OCI-M2 (cell line): ENCODE data around the gene SHB.

Experiments used
- DNase-seq: peaks from one replicate; lab custom pipeline; 2025; ENCODE audit not compliant: unreplicated experiment; lab: John Stamatoyannopoulos, UW

SHB gene

GRCh38 chr9:37939575-37940095, 129.4 kb downstream of the SHB start:
- no peak for DNase-seq

DNA sequence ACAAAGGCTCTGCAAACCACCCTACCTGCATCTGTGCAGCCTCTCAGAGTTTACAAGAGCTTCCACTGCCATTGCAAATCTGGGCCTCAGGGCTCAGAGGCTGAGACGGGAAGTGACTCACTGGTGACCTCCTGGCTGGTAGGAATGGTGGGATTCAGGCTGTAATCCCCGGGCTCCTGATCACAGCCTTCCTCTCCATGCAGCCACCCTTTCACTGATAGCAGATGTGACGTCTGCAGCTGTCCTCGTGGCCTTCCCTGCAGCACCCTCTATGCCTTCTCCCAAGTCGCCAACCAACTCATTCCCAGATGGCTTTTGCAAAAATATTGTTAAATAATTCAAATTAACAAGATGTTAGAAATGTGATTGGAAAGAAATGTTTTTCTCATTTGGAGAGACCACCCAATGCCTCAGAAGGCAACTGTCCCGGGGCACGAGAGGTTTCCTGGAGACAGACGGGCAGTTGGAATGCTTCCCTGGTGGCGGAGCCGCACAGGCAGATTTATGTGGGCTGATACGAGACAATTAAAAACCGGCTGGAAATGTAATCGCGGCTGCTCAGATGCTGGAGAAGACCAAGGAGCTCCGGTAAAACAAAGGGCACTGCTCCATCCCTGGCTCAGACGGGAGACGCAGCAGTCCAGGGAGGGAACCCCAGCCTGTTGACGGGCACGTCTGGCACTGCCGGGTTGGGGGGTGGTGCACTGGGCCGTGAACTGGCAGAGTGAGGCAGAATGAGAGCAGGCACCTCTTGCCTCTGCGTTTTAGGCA, 130.7 kb downstream of the SHB start:
- DNase-seq = no peak

DNA sequence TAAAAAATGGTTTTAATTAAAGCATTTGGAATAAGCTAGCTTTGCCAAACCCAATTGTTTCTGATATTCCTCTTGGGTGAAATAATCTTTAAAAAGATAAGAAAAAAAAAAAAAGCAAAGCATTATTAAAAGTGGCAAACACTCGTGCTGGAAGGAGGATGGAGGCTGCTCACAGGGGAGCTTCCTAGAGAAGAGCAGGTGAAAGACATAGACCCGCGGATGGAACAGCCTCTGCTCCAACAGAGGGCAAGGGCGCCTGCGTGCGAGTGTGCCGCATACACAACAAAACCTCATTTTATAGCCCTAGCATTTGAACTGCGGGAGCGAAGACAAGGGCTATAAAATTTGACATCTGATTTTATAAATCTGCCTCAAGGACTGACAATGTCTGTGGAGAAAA, 131.7 kb downstream of the SHB start:
- no peak for DNase-seq

DNA sequence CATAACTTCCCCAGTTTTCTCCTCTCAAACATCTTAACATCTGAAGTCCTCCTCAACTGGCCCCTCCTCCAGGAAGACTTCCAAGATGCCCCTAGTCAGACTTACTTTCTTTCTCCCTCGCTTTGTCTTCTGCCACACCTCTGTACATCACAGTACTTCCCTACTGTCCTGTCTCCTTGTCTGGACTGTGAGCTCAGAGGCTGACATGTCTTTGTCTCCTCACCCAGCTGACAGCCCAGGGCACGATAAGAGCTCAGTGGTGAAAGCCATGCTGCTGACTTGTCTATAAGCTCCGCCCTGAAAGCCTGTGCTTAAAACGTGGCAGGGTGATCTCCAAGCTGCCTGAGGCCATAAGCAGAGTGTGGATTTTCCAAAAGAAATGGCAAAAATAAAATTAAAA, 132.1 kb downstream of the SHB start:
- no peak for DNase-seq

GRCh38 chr9:37936376-37936775, 132.7 kb downstream of the SHB start:
- no peak for DNase-seq

DNA sequence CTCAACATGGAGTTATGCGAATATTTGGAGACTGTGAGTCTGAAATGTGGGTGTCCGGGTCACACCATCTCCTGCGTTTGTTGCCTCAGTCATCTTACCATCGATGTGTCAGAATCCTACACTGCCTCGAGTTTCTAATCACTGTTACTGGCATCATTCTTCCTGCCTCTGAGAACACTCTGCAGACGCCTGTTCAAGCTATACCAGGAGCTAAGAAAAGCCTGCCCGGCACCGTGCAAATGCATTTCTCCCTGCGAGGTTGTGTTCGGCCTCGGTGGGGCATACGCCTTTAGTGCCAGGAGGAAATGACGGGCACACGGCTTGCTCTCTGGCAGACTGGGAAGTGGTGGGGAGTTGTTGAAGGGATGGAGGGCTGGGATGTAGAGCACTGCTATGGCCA, 133.9 kb downstream of the SHB start:
- DNase-seq = no peak

- no peak for DNase-seq
Observed at GRCh38 chr9:37931592-37931991, 137.4 kb downstream of the SHB start.

- no peak for DNase-seq
Observed at GRCh38 chr9:37929441-37929895, 139.6 kb downstream of the SHB start.

GRCh38 chr9:37928552-37929430, 140.2 kb downstream of the SHB start:
- no peak for DNase-seq

DNA sequence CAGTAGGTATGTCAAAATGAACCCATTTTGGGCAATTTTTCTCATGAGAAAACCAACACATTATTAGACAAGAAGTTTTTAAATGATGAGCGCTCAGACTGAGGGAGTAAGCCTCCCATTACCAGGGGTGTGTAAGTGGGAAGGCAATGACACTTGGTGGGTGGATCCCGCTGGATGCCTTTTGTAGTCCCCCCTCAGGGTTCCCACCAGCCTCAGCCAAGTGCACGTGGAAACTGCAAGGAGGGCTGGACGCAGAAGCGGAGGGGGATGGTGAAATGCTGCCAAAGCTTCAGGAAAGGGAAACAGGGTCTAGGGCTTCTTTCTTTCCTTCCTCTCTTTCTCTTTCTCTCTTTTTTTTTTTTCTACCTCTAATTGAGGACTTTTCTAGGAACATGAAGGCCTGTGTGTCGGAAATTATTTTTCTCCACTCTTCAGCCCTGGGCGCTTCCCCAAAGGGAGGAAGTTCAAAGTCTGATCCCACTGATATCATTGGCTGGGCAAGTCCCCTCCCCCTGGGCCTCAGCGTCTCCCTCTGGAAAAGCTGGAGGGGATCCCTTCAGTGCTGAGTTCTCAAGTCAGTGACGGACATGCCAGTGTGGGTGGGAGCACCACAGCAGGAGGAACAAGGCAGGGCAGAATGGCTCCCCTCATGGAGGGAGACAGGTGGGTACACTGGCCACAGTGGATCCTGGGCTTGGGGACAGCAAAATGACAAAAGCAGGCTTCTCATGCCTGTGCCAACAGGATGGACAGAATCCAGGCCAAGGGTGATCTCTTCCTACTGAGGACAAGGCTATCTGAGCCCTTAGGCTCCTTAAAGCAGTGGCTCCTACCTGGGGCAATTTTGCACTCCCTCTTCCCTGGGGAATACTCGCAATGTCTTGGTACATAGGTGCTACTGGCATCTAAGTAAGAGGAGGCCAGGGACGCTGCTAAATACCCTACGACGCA, 141.2 kb downstream of the SHB start:
- DNase-seq = no peak

DNA sequence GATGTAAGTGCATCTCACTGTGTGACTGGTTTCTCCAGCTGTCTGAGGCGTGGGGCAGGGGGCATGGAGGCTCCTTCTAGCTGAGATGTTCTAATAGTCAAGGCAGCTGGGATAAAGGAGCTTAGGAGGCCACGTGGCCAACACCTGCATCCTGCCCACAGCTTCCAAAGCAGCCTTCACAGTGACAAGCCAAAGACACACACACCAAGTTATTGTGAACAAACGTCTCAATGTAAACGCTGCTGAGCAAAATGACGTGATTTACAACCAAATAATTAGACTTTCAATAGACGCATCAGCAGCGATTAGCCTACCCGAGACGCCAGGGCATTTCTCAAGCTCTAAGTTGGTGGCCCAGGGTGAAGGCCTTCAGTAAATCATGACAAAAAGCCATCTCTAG, 141.9 kb downstream of the SHB start:
- no peak for DNase-seq

GRCh38 chr9:37926737-37927118, 142.3 kb downstream of the SHB start:
- no peak for DNase-seq

DNA sequence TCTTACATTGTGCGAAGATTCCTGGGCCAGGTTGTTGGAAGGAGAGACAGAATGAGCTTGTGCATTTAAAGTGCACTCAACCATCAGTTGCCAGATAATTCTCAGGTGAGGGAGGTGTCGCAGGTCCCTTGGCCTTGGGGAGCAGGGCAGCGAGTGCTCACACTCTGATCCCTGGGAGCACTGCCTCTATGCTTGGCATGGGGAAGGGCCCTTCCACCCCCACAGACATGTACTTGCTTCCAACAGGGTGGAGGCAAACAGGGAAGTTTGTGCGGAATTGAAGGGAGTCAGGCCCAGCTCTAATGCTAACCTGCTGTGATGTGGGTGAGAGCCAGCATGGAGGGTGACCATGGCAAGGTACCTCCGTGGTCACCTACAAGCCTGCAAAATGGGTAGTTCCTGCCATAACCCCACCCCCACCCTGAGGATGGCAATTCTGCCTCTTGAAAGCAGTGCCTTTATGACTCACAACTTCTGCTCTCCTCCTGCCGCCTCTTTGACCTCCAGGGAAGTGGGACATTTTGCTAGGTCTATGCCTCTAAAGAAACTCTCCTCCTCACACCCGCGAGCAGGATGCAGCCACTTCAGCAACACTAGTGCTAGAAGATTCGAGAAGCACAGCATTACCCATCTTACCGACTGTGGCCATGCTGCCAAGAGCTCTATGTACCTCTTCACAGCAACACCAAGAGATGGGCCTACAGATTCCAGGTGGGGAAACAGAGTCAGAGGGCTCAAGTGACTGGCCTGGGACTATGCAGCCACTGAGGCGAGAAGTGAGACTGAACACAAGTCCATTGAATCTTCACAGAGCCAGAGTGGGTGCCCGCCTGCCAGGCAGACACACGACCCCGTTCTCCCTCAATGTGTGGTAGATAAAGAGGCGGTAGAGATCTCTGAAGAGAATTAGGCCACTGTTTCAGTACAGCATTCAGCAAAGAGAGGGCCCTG, 143.0 kb downstream of the SHB start:
- no peak for DNase-seq

DNA sequence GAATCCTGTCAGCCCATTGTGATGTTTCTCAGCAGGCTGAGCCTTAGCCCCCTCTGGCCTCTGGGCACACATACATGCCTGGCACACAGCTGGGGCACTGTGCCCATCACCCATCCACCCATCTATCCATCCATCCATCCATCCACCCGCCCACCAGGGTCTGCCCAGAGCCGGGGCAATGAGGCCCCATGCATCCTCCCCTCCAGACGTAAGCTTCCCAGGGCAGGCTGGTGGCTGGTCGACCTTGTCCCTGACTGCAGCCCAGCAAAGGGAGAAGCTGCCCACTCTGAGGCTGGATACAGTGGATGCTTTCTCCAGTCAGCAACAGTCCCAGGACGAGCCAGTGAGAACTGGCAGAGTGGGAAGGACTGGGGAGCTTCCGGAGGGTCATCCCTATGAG, 144.0 kb downstream of the SHB start:
- no peak for DNase-seq

GRCh38 chr9:37924538-37924937, 144.5 kb downstream of the SHB start:
- DNase-seq = no peak

GRCh38 chr9:37923796-37924427, 145.1 kb downstream of the SHB start:
- no peak for DNase-seq

DNA sequence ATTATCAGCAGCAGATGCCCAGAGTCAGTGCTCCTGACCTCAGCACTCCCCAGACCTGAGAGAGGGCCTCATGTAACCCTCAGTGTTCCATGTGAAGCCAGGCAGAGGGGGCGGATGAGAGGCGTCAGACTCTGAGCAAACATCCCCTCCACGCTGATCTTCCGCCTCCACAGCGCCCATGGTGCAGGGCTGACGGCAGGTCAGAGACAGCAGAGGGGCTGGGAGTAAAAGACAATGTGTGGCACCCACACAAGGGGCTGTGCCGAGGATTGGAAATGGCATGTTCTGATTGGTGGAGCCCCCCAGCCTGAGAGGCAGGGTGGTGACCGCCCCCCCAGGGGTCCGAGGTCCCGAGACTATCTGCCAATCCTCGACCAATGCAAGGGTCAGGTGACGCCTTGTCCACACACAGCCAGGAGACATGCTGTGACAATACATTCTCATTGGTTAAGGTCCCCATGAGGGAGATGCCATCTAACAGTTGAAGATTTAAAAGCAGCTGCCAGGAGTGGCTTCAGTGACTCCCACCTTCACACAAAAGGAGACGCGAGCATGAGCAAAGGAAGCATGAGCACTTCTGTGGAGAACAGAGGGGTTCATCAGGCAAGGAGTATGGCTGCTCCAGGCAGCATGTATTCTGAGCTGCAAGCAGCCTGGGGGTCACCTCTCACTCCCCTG, 145.8 kb downstream of the SHB start:
- no peak for DNase-seq

DNA sequence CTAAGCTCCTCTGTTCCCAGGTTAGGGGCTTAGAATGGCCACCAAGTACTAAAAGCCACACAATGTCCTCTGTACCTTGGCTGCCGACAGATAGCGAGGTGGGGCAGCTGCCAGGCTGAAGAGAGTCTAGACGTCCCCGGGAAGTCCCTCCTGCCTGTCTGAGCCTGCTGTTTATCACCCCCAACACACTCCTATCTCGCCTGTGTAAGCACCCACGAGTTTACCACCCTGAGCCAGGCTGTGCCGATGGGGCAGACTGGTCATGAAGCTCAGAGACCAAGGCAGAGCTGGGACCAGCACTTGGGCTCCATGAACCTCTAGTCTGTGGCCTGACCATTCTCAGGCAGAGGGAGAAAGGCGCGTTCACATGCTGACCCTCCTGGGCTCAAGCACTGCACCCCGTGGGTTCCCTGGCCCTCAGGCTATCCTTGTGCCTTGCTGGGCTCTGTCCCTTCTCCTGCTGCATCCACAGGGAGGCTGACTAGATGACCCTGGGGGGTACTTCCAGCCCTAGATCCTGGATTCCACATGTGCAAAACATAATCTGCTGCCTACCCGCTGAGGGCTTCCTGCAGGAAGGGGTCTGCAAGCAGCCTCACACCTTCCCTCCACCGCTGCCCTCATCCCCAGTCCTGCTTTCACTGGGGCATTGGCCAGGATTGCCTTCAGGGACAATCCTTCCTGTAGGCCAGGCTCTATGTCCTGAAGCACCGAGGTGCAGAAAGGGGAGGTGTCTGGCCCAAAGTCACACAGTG, 146.5 kb downstream of the SHB start:
- no peak for DNase-seq
